NB4 (cell line): ENCODE measurements around the gene CLIC1.

Source experiments
- CTCF ChIP-seq: IDR thresholded peaks from one replicate; pipeline ENCODE4 v1.5.1; 2012; ENCODE audit warnings: low read depth, low read length
- MAX ChIP-seq: IDR thresholded peaks from 2 replicates; pipeline ENCODE4 v1.6.1; 2011; ENCODE audit warnings: low read depth, low read length
- POLR2A ChIP-seq: IDR thresholded peaks from 2 replicates; pipeline ENCODE4 v1.6.1; 2011; ENCODE audit warnings: mild to moderate bottlenecking; ENCODE audit not compliant: insufficient read length; ENCODE audit errors: extremely low read depth

GRCh38 chr6:31707701-31708100, 28.6 kb downstream of the CLIC1 start:
- TF ChIP-seq POLR2A (no peak), CTCF (no peak), MAX (no peak)
